PC-3 (cell line): ENCODE data around the gene OVAAL. TPM values are rescaled to one million over a fixed set of nuclear protein-coding genes. Genes with fewer than 3 reads are reported as not detected.

Experiments used
- ATAC-seq: fragments of 200-7000 bp; cut with Tn5 transposase; 2 replicates; pipeline ENCODE4 v1.9.1; 2020; ENCODE audit warnings: mild to moderate bottlenecking, moderate library complexity
- BruUV-seq: library from RNA; stranded (reverse); fragments of 400-500 nt; replicated peaks from 2 replicates; lab custom pipeline; 2021; lab: Mats Ljungman, UMichigan
- CTCF ChIA-PET: fragments of 300-600 bp; sonication (Branson Sonifier 250); formaldehyde crosslinking; loops from one replicate; lab custom pipeline; 2022; ENCODE audit warnings: antibody characterized with exemption; lab: Charles Lee
- POLR2A ChIA-PET: fragments of 300-600 bp; sonication (Branson Sonifier 250); formaldehyde crosslinking; loops from one replicate; lab custom pipeline; 2022; ENCODE audit warnings: antibody characterized with exemption; ENCODE audit not compliant: unreplicated experiment; lab: Charles Lee
- DNase-seq: peaks from one replicate; pipeline ENCODE4 v3.0.0-alpha.2; 2015
- H2AFZ ChIP-seq: fragments of 300-600 bp; sonication (generic); 2 replicates; pipeline ENCODE4 v1.6.0; 2016; ENCODE audit warnings: antibody characterized with exemption, low read length
- H3F3A ChIP-seq: fragments of 300-600 bp; sonication (generic); one replicate; pipeline ENCODE4 v1.6.0; 2017; ENCODE audit warnings: antibody characterized with exemption, low read length, control low read depth, mild to moderate bottlenecking; ENCODE audit not compliant: unreplicated experiment
- H3K27ac ChIP-seq: fragments of 300-600 bp; sonication (generic); 2 replicates; pipeline ENCODE4 v1.5.1; 2016; ENCODE audit warnings: mild to moderate bottlenecking, low read length
- H3K27me3 ChIP-seq: fragments of 300-600 bp; sonication (generic); 2 replicates; pipeline ENCODE4 v1.6.1; 2016; ENCODE audit warnings: low read length, mixed read lengths
- H3K36me3 ChIP-seq: fragments of 300-600 bp; sonication (generic); 2 replicates; pipeline ENCODE4 v1.6.1; 2016; ENCODE audit warnings: low read depth, mixed run types, low read length, mixed read lengths
- H3K4me1 ChIP-seq: fragments of 300-600 bp; sonication (generic); 2 replicates; pipeline ENCODE4 v1.5.1; 2016; ENCODE audit warnings: low read length; ENCODE audit not compliant: insufficient read depth
- H3K4me2 ChIP-seq: fragments of 300-600 bp; sonication (generic); 2 replicates; pipeline ENCODE4 v1.6.0; 2016; ENCODE audit warnings: low read length
- H3K4me3 ChIP-seq: fragments of 300-600 bp; sonication (generic); 2 replicates; pipeline ENCODE4 v1.5.1; 2016; ENCODE audit warnings: mild to moderate bottlenecking, low read length, mixed read lengths
- H3K79me2 ChIP-seq: fragments of 300-600 bp; sonication (generic); 2 replicates; pipeline ENCODE4 v1.6.1; 2017; ENCODE audit warnings: low read length, mixed read lengths
- H3K9ac ChIP-seq: fragments of 300-600 bp; sonication (generic); 2 replicates; pipeline ENCODE4 v1.6.0; 2016; ENCODE audit warnings: mild to moderate bottlenecking, low read length
- H3K9me2 ChIP-seq: fragments of 300-600 bp; sonication (generic); replicated peaks from 2 replicates; pipeline ENCODE4 v1.6.1; 2016; ENCODE audit warnings: mixed run types, low read length, mixed read lengths
- H3K9me3 ChIP-seq: fragments of 300-600 bp; sonication (generic); 2 replicates; pipeline ENCODE4 v1.6.1; 2016; ENCODE audit warnings: low read length, mixed read lengths
- H4K20me1 ChIP-seq: fragments of 300-600 bp; sonication (generic); 2 replicates; pipeline ENCODE4 v1.6.1; 2016; ENCODE audit warnings: low read length, mixed read lengths
- EZH2 ChIP-seq: fragments of 300-600 bp; sonication (generic); IDR thresholded peaks from one replicate; pipeline ENCODE4 v1.6.1; 2017; ENCODE audit warnings: antibody characterized with exemption, mild to moderate bottlenecking, low read length; ENCODE audit not compliant: unreplicated experiment
- EZH2phosphoT487 ChIP-seq: fragments of 300-600 bp; sonication (generic); IDR thresholded peaks from 2 replicates; pipeline ENCODE4 v1.6.1; 2018; ENCODE audit warnings: mild to moderate bottlenecking, antibody characterized with exemption, low read length, borderline replicate concordance
- intact Hi-C: fragments of 100-400 bp; cut with micrococcal nuclease; formaldehyde crosslinking; loops from 2 replicates; pipeline ENCODE4 v1.9.0; 2023
- total RNA-seq: library from RNA; depleted of rRNA; stranded (reverse); fragments of >200 nt; gene quantifications from 2 replicates; pipeline ENCODE4 v1.2.3, GENCODE V29; 2014
- TF ChIP-seq, protein P1 (sequence below): fragments of 300-600 bp; sonication (generic); conservative IDR thresholded peaks from 2 replicates; pipeline ENCODE4 v1.5.1; 2017; ENCODE audit warnings: antibody characterized with exemption, low read depth, mild to moderate bottlenecking, low read length

The OVAAL gene
- total RNA-seq, 1 experiment from 2014 or later = not detected

DNA sequence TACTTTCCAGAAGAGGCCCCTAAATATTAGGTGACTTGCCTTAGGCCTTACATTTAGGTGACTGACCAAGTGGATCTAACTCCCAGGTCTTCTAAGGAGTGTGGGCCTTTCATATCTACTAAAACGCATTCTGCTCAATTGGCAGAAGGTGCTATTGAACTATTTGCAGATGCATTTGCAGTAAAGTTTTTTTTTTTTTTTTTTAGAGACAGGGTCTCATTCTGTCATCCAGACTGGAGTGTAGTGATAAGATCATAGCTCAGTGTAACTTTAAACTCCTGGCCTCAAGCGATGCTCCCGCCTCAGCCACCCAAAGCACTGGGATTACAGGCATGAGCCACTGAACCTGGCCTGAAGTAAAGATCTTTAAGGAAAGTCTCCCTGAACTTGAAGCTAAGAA is 43.4 kb upstream of the OVAAL start:
- no peaks in the 10 kb centered on the region for H3K79me2 ChIP-seq
- no peaks in the 10 kb centered on the region for H3K36me3 ChIP-seq
- H2AFZ ChIP-seq = peak overlapping the region; percentile 57
- intact Hi-C loops = loop anchor here (1.0 to 10.0 kb wide), 4 partner anchors 262 to 649 kb away; no protein-coding TSS in a partner anchor
- DNase-seq = no peak
- H3K4me1 ChIP-seq = peaks cover 5% of the 10 kb centered on the region; the same call in 1 of the 2 replicates
- H3K4me3 ChIP-seq = no peak overlapping the region
- H3K9me2 ChIP-seq = no peaks in the 10 kb centered on the region
- H3K9me3 ChIP-seq = no peaks in the 10 kb centered on the region
- H4K20me1 ChIP-seq = no peaks in the 10 kb centered on the region
- no peak overlapping the region for H3K9ac ChIP-seq
- TF ChIP-seq, protein P1, sequence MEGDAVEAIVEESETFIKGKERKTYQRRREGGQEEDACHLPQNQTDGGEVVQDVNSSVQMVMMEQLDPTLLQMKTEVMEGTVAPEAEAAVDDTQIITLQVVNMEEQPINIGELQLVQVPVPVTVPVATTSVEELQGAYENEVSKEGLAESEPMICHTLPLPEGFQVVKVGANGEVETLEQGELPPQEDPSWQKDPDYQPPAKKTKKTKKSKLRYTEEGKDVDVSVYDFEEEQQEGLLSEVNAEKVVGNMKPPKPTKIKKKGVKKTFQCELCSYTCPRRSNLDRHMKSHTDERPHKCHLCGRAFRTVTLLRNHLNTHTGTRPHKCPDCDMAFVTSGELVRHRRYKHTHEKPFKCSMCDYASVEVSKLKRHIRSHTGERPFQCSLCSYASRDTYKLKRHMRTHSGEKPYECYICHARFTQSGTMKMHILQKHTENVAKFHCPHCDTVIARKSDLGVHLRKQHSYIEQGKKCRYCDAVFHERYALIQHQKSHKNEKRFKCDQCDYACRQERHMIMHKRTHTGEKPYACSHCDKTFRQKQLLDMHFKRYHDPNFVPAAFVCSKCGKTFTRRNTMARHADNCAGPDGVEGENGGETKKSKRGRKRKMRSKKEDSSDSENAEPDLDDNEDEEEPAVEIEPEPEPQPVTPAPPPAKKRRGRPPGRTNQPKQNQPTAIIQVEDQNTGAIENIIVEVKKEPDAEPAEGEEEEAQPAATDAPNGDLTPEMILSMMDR = no peak
- TF ChIP-seq EZH2 = no peak
- no peak for TF ChIP-seq EZH2phosphoT487
- H3F3A ChIP-seq = no peaks in the 10 kb centered on the region
- H3K27me3 ChIP-seq = no peaks in the 10 kb centered on the region
- BruUV-seq = no TSS peak
- no peak overlapping the region for H3K27ac ChIP-seq
- no peak for ATAC-seq
- CTCF ChIA-PET = interaction anchor here (1.0 to 1.3 kb wide), 2 partner anchors 347 to 366 kb away, joined by 4 to 6 read pairs; no protein-coding TSS in a partner anchor
- POLR2A ChIA-PET = no interaction called here
- H3K4me2 ChIP-seq = no peak overlapping the region

DNA sequence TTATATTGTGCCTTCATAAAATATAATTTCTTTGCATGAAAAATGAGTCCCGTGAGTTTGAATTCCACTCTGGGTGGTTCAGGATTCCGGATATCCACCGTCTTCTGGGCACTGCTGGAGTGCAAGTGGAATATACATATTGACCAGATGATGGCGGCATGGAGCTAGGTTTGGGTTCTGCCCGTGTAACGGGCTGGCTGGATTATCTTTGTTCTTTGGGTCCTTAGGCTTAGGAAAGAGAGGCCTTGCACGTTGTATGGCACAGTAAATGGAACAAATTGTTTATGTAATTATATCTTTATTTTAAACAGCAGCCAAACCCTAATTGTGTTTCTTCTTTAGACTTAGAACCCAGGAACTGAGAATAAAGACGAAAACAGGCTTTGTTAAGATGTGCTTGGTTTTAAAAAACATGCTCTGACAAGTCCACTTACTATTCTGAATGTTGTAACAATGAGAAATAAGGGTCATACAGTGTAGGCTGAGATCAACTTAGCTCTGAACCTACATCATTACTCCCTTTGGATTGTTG is 42.8 kb upstream of the OVAAL start:
- H2AFZ ChIP-seq = peak overlapping the region; percentile 57

More for the DNA sequence above, 42.8 kb upstream of the OVAAL start:
- Histone ChIP-seq H3F3A (no peaks in the 10 kb centered on the region), H3K9me2 (no peaks in the 10 kb centered on the region), H3K4me2 (no peak overlapping the region), H3K4me1 (0 out of 2 replicates have a peak, but pooled peaks cover 2% of the 10 kb centered on the region), H3K9me3 (no peaks in the 10 kb centered on the region), H3K36me3 (no peaks in the 10 kb centered on the region), H3K4me3 (no peak overlapping the region), H3K27me3 (no peaks in the 10 kb centered on the region), H3K27ac (no peak overlapping the region), H4K20me1 (no peaks in the 10 kb centered on the region), H3K9ac (no peak overlapping the region), H3K79me2 (no peaks in the 10 kb centered on the region)
- CTCF ChIA-PET = interaction anchor here (1.0 to 1.3 kb wide), 2 partner anchors 347 to 366 kb away, joined by 4 to 6 read pairs; no protein-coding TSS in a partner anchor
- POLR2A ChIA-PET = no interaction called here
- DNase-seq (peak; percentile 72), ATAC-seq (peak; percentile 90)
- TF ChIP-seq EZH2 = no peak
- TF ChIP-seq, protein P1 = peak; percentile 70
- no peak for TF ChIP-seq EZH2phosphoT487
- intact Hi-C loops = loop anchor here (1.0 to 10.0 kb wide), 5 partner anchors 117 to 649 kb away; partner anchors contain the start of gene XPR1
- no TSS peak for BruUV-seq
